ENCODE data around the gene RNASET2. TPM values are rescaled to one million over a fixed set of nuclear protein-coding genes. Genes with fewer than 3 reads are reported as not detected.
"Not testable (repeated sequence)": the region's sequence is repeated elsewhere in the genome, so short reads cannot be mapped to it uniquely, and the experiment has no call there.

Gene RNASET2
- total RNA-seq, 1 donor from 2014 or later: 16.7 TPM

GRCh38 chr6:166970776-166971175 lies 14.4 kb upstream of the RNASET2 start:
- FAIRE-seq (no peak), DNase-seq (ENCODE audit: low spot score in 2 of 2) (no peak)

GRCh38 chr6:166970091-166970490 lies 13.7 kb upstream of the RNASET2 start:
- no peak for DNase-seq (ENCODE audit: low spot score in 2 of 2)
- no peak for FAIRE-seq

GRCh38 chr6:166969390-166970002 lies 13.1 kb upstream of the RNASET2 start:
- FAIRE-seq (no peak), DNase-seq (ENCODE audit: low spot score in 2 of 2) (no peak)

- DNase-seq (ENCODE audit: low spot score in 2 of 2): no peak
- no peak for FAIRE-seq
Observed at GRCh38 chr6:166966268-166966667, 9.9 kb upstream of the RNASET2 start.

GRCh38 chr6:166960609-166960978 lies 4.2 kb upstream of the RNASET2 start:
- FAIRE-seq: no peak
- no peak for DNase-seq (ENCODE audit: low spot score in 2 of 2)

GRCh38 chr6:166959911-166960608 lies 3.7 kb upstream of the RNASET2 start:
- DNase-seq (ENCODE audit: low spot score in 2 of 2) (no peak), FAIRE-seq (no peak)

GRCh38 chr6:166958926-166959861 lies 2.8 kb upstream of the RNASET2 start:
- no peak for DNase-seq (ENCODE audit: low spot score in 2 of 2)
- no peak for FAIRE-seq

- no peak for FAIRE-seq
- no peak for DNase-seq (ENCODE audit: low spot score in 2 of 2)
Observed at GRCh38 chr6:166957805-166958076, 1.4 kb upstream of the RNASET2 start.

- no peak for DNase-seq (ENCODE audit: low spot score in 2 of 2)
- FAIRE-seq: no peak
Observed at GRCh38 chr6:166957087-166957804, 896 bp upstream of the RNASET2 start.

- no peak for FAIRE-seq
- DNase-seq (ENCODE audit: low spot score in 2 of 2): no peak
Observed at GRCh38 chr6:166955865-166956443, 396 bp downstream of the RNASET2 start.

GRCh38 chr6:166955121-166955864 lies 1.1 kb downstream of the RNASET2 start:
- no peak for DNase-seq (ENCODE audit: low spot score in 2 of 2)

GRCh38 chr6:166954118-166954713 lies 2.1 kb downstream of the RNASET2 start:
- FAIRE-seq (no peak), DNase-seq (ENCODE audit: low spot score in 2 of 2) (no peak)

More at GRCh38 chr6:166955121-166955864, 1.1 kb downstream of the RNASET2 start:
- no peak for FAIRE-seq

GRCh38 chr6:166952567-166953486 lies 3.5 kb downstream of the RNASET2 start:
- DNase-seq (ENCODE audit: low spot score in 2 of 2): no peak
- no peak for FAIRE-seq

- FAIRE-seq (no peak), DNase-seq (ENCODE audit: low spot score in 2 of 2) (no peak)
Observed at GRCh38 chr6:166952121-166952520, 4.2 kb downstream of the RNASET2 start.

- DNase-seq (ENCODE audit: low spot score in 2 of 2): no peak
- FAIRE-seq: no peak
Observed at GRCh38 chr6:166951670-166952060, 4.7 kb downstream of the RNASET2 start.

- DNase-seq (ENCODE audit: low spot score in 2 of 2); FAIRE-seq: not testable (repeated sequence)
Observed at GRCh38 chr6:166950892-166951669, 5.3 kb downstream of the RNASET2 start.

GRCh38 chr6:166950443-166950821 lies 5.9 kb downstream of the RNASET2 start:
- no peak for FAIRE-seq
- DNase-seq (ENCODE audit: low spot score in 2 of 2): no peak

All from frontal cortex (tissue), 4 donors.